Ishikawa (cell line): ENCODE results near the gene SH3BP2.

ENCODE experiments used
- CEBPB ChIP-seq: IDR thresholded peaks from 2 replicates; pipeline ENCODE4 v1.6.1; 2012
- CREB1 ChIP-seq: IDR thresholded peaks from 2 replicates; pipeline ENCODE4 v1.6.1; 2012; ENCODE audit warnings: low read depth
- EGR1 ChIP-seq: IDR thresholded peaks from 2 replicates; pipeline ENCODE4 v1.6.1; 2012
- EP300 ChIP-seq: IDR thresholded peaks from 2 replicates; pipeline ENCODE4 v1.6.1; 2012; ENCODE audit warnings: borderline replicate concordance
- FOXM1 ChIP-seq: IDR thresholded peaks from 2 replicates; pipeline ENCODE4 v1.6.1; 2012; ENCODE audit warnings: low read depth, borderline replicate concordance
- MAX ChIP-seq: IDR thresholded peaks from 2 replicates; pipeline ENCODE4 v1.6.1; 2012
- NFIC ChIP-seq: IDR thresholded peaks from 2 replicates; pipeline ENCODE4 v1.6.1; 2012
- RAD21 ChIP-seq: IDR thresholded peaks from 2 replicates; pipeline ENCODE4 v1.6.1; 2012; ENCODE audit warnings: low read depth
- REST ChIP-seq: IDR thresholded peaks from 2 replicates; pipeline ENCODE4 v1.6.1; 2012; ENCODE audit warnings: low read depth, mild to moderate bottlenecking
- TAF1 ChIP-seq: IDR thresholded peaks from 2 replicates; pipeline ENCODE4 v1.6.1; 2012; ENCODE audit warnings: low read depth, mild to moderate bottlenecking
- TCF12 ChIP-seq: IDR thresholded peaks from 2 replicates; pipeline ENCODE4 v1.6.1; 2012; ENCODE audit warnings: low read depth
- TEAD4 ChIP-seq: IDR thresholded peaks from 2 replicates; pipeline ENCODE4 v1.6.1; 2012
- USF1 ChIP-seq: IDR thresholded peaks from 2 replicates; pipeline ENCODE4 v1.6.1; 2012
- YY1 ChIP-seq: IDR thresholded peaks from 2 replicates; pipeline ENCODE4 v1.6.1; 2012; ENCODE audit warnings: low read depth
- ZBTB7A ChIP-seq: IDR thresholded peaks from 2 replicates; pipeline ENCODE4 v1.6.1; 2012; ENCODE audit warnings: low read depth

Gene SH3BP2

GRCh38 chr4:2848449-2848848, 55.6 kb downstream of the SH3BP2 start:
- TF ChIP-seq USF1 (no peak), CREB1 (no peak), RAD21 (no peak), FOXM1 (no peak), TCF12 (no peak), TEAD4 (no peak), YY1 (no peak), EP300 (no peak), NFIC (no peak), MAX (no peak)

GRCh38 chr4:2849267-2850152, 56.6 kb downstream of the SH3BP2 start:
- TF ChIP-seq MAX (no peak), FOXM1 (no peak), TAF1 (no peak), CREB1 (no peak), ZBTB7A (no peak), RAD21 (no peak), TCF12 (no peak), REST (no peak), CEBPB (no peak), TEAD4 (no peak), EGR1 (no peak), YY1 (no peak), USF1 (no peak), NFIC (no peak)

- TF ChIP-seq EGR1 = no peak
- no peak for TF ChIP-seq CREB1
- TF ChIP-seq NFIC = no peak
- no peak for TF ChIP-seq EP300
- TF ChIP-seq REST = no peak
- TF ChIP-seq MAX = no peak
- TF ChIP-seq CEBPB = no peak
- TF ChIP-seq RAD21 = no peak
- no peak for TF ChIP-seq YY1
- no peak for TF ChIP-seq ZBTB7A
- no peak for TF ChIP-seq FOXM1
- no peak for TF ChIP-seq TAF1
Measured at GRCh38 chr4:2850966-2851798, 58.3 kb downstream of the SH3BP2 start.

- TF ChIP-seq TEAD4 = no peak
- TF ChIP-seq RAD21 = no peak
- TF ChIP-seq EP300 = no peak
- TF ChIP-seq EGR1 = no peak
- no peak for TF ChIP-seq TAF1
Measured at GRCh38 chr4:2852481-2852921, 59.6 kb downstream of the SH3BP2 start.

- TF ChIP-seq CREB1 = no peak
- no peak for TF ChIP-seq EP300
- TF ChIP-seq RAD21 = no peak
- no peak for TF ChIP-seq TEAD4
- no peak for TF ChIP-seq EGR1
- TF ChIP-seq ZBTB7A = no peak
- no peak for TF ChIP-seq YY1
- TF ChIP-seq REST = no peak
- TF ChIP-seq NFIC = no peak
- no peak for TF ChIP-seq TCF12
- TF ChIP-seq USF1 = no peak
- TF ChIP-seq TAF1 = no peak
Measured at GRCh38 chr4:2855584-2855983, 62.7 kb downstream of the SH3BP2 start.
